GM12875 (cell line): ENCODE results near the gene PICALM.

Experiments used
- H3K4me3 ChIP-seq: one replicate; pipeline ENCODE4 v1.5.1; 2011; ENCODE audit warnings: low read depth, low read length, control low read depth
- CTCF ChIP-seq: IDR thresholded peaks from 2 replicates; pipeline ENCODE4 v1.5.1; 2011; ENCODE audit warnings: low read depth, mild to moderate bottlenecking, control low read depth, inconsistent platforms, low read length, moderate library complexity, borderline replicate concordance; ENCODE audit not compliant: insufficient read depth

PICALM gene

GRCh38 chr11:85912414-85912813 is 156.5 kb downstream of the PICALM start:
- TF ChIP-seq CTCF, result no peak
- H3K4me3 ChIP-seq, result no peak overlapping the region
